K562 (cell line): ENCODE results near the gene COA4. TPM values are rescaled to one million over a fixed set of nuclear protein-coding genes. Genes with fewer than 3 reads are reported as not detected.

Experiments used
- CAMTA2 ChIP-seq: fragments of 250-450 bp; sonication (Bioruptor Pico); conservative IDR thresholded peaks from 2 replicates; pipeline ENCODE4 v1.5.1; 2022
- CHD1 ChIP-seq: fragments of 200-600 bp; sonication (generic); IDR thresholded peaks from one replicate; pipeline ENCODE4 v1.6.1; 2012; ENCODE audit warnings: mild to moderate bottlenecking, moderate library complexity, low read length, inconsistent platforms
- CREB1 ChIP-seq, 2 experiments: sonication (generic) in 1 of 2; formaldehyde crosslinking in 1 of 2; IDR thresholded peaks; 2 replicates each; pipeline versions ENCODE4 v1.6.1 to v1.8.0; 2012 to 2022; ENCODE audit warnings: inconsistent platforms in 1 of 2, mild to moderate bottlenecking in 1 of 2, missing genetic modification reagents in 1 of 2, moderate library complexity in 1 of 2
- DDX20 ChIP-seq: fragments of 450-650 bp; IDR thresholded peaks from 2 replicates; pipeline ENCODE4 v1.6.1; 2016; ENCODE audit warnings: missing genetic modification characterization, low read depth, mild to moderate bottlenecking, missing compliant biosample characterization, moderate library complexity
- FOXA3 ChIP-seq, 2 experiments: fragments of 450-650 bp in 1 of 2; sonication (generic) in 1 of 2; formaldehyde crosslinking; IDR thresholded peaks in 1 of 2; conservative IDR thresholded peaks in 1 of 2; 2 replicates each; pipeline versions ENCODE4 v1.4.0 to v1.8.0; 2020 to 2022; ENCODE audit warnings: mild to moderate bottlenecking in 2 of 2, missing genetic modification reagents in 1 of 2
- RFX7 ChIP-seq: fragments of 250-450 bp; sonication (Bioruptor Pico); IDR thresholded peaks from 2 replicates; pipeline ENCODE4 v1.5.1; 2021; ENCODE audit warnings: mild to moderate bottlenecking
- RHOXF2B ChIP-seq: fragments of 250-450 bp; sonication (Bioruptor Pico); conservative IDR thresholded peaks from 2 replicates; pipeline ENCODE4 v1.5.1; 2021
- SRF ChIP-seq, 2 experiments: fragments of 250-450, 450-650 bp in 1 of 2; sonication (Bioruptor Pico) in 1 of 2; sonication (generic) in 1 of 2; formaldehyde crosslinking; IDR thresholded peaks; 2 replicates each; pipeline versions ENCODE4 v1.5.0 to v1.5.1; 2020 to 2022; ENCODE audit warnings: mild to moderate bottlenecking in 1 of 2, missing genetic modification reagents in 1 of 2
- ZNF79 ChIP-seq: fragments of 250-450 bp; sonication (Bioruptor Pico); IDR thresholded peaks from 2 replicates; pipeline ENCODE4 v1.4.0; 2020; ENCODE audit warnings: low read depth, mild to moderate bottlenecking, moderate library complexity
- polyA plus RNA-seq, 8 experiments: library from polyadenylated mRNA; depleted of rRNA in 4 of 8; stranded (reverse) in 5 of 8; unstranded in 3 of 8; fragments of >200 nt; fragmentation: Nextera tagmentation in 2 of 8; fragmentation: Illumina TruSeq in 1 of 8; extraction: Ambion mirVana in 2 of 8; extraction: Trizol in 1 of 8; gene quantifications; 2 replicates each; pipeline versions ENCODE4 v1.2.1 to v1.2.3, GENCODE V29; 2011 to 2014; ENCODE audit warnings: inconsistent platforms in 1 of 8, missing spikeins in 1 of 8
- total RNA-seq, 7 experiments: library from RNA; depleted of rRNA in 6 of 7; stranded (reverse); fragments of >200 nt in 6 of 7; fragmentation: Illumina TruSeq in 2 of 7; extraction: Trizol in 2 of 7; gene quantifications; 2 replicates each; pipeline versions ENCODE4 v1.2.1 to v1.2.3, GENCODE V29; 2011 to 2021; ENCODE audit warnings: low replicate concordance in 1 of 7
- TF ChIP-seq, protein P1 (sequence below), 2 experiments: fragments of 450-650 bp; IDR thresholded peaks; 2 replicates each; pipeline ENCODE4 v1.6.1; 2018; ENCODE audit warnings: mild to moderate bottlenecking in 2 of 2, low read depth in 1 of 2; ENCODE audit not compliant: partially characterized antibody in 2 of 2

COA4 gene
- total and polyA plus RNA-seq, 9 of the 15 experiments (the other 6 are each of a cell fraction or from before 2014, with no cell fraction given) = 108 to 255 (median 152) TPM

DNA sequence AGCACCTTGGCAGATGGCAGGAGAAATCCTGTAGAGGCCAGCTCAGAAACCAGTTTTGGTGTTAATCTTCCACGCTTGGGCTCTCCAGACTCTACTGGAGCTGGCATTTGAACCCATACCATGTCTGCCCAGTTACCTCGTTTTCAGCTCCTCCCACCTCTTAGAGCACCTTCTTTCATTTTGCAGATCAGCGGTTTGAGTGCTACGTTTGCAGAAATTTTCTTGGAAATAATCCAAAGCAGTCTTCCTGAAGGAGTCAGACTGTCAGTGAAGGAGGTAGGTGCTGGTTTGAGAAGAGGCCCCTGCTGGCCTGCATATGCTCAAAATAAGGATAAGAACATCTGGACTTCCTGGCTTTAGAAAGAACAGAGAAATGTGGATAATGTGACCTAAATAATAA lies 13.7 kb downstream of the COA4 start (continued):
- TF ChIP-seq CREB1 (IDR thresholded peaks at IDR 0.05) (no peak), CREB1 (CRISPR knock-in tag; IDR thresholded peaks at IDR 0.05) (no peak), CHD1 (no peak), DDX20 (no peak), CAMTA2 (CRISPR knock-in tag) (no peak), SRF (CRISPR knock-in tag; IDR thresholded peaks at IDR 0.05) (no peak), FOXA3 (CRISPR knock-in tag; conservative IDR thresholded peaks at IDR 0.05 in 1 of 2, IDR thresholded peaks at IDR 0.05 in 1 of 2) (no peak), RFX7 (CRISPR knock-in tag) (no peak), ZNF79 (CRISPR knock-in tag) (no peak), RHOXF2B (CRISPR knock-in tag) (no peak)
- TF ChIP-seq, protein P1, sequence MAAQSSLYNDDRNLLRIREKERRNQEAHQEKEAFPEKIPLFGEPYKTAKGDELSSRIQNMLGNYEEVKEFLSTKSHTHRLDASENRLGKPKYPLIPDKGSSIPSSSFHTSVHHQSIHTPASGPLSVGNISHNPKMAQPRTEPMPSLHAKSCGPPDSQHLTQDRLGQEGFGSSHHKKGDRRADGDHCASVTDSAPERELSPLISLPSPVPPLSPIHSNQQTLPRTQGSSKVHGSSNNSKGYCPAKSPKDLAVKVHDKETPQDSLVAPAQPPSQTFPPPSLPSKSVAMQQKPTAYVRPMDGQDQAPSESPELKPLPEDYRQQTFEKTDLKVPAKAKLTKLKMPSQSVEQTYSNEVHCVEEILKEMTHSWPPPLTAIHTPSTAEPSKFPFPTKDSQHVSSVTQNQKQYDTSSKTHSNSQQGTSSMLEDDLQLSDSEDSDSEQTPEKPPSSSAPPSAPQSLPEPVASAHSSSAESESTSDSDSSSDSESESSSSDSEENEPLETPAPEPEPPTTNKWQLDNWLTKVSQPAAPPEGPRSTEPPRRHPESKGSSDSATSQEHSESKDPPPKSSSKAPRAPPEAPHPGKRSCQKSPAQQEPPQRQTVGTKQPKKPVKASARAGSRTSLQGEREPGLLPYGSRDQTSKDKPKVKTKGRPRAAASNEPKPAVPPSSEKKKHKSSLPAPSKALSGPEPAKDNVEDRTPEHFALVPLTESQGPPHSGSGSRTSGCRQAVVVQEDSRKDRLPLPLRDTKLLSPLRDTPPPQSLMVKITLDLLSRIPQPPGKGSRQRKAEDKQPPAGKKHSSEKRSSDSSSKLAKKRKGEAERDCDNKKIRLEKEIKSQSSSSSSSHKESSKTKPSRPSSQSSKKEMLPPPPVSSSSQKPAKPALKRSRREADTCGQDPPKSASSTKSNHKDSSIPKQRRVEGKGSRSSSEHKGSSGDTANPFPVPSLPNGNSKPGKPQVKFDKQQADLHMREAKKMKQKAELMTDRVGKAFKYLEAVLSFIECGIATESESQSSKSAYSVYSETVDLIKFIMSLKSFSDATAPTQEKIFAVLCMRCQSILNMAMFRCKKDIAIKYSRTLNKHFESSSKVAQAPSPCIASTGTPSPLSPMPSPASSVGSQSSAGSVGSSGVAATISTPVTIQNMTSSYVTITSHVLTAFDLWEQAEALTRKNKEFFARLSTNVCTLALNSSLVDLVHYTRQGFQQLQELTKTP (IDR thresholded peaks at IDR 0.05; ENCODE audit: low read depth in 1 of 2, partially characterized antibody in 2 of 2) = no peak
